ENCODE measurements around the gene TERT.

The TERT gene

GRCh38 chr5:1322955-1323802 is 28.3 kb upstream of the TERT start:
- no peak overlapping the region for H3K4me3 ChIP-seq (ENCODE audit: insufficient read depth, low read length, poor library complexity, severe bottlenecking)
- H2AFZ ChIP-seq (ENCODE audit: low read depth, low read length, severe bottlenecking) = no peak overlapping the region
- H4K20me1 ChIP-seq (ENCODE audit: low read depth, low read length) = no peaks in the 10 kb centered on the region
- H3K9me2 ChIP-seq (replicated peaks; ENCODE audit: insufficient read depth, low read length) = no peaks in the 10 kb centered on the region
- no peak overlapping the region for H3K4me2 ChIP-seq (ENCODE audit: low read depth, low read length, poor library complexity, severe bottlenecking)
- H3K79me2 ChIP-seq (ENCODE audit: insufficient read depth, low read length) = peaks cover 1% of the 10 kb centered on the region
- no peaks in the 10 kb centered on the region for H3K27me3 ChIP-seq (ENCODE audit: low read length)
- H3F3A ChIP-seq (ENCODE audit: insufficient read depth) = peaks cover 3% of the 10 kb centered on the region
- H3K27ac ChIP-seq (ENCODE audit: low read depth, low read length) = no peak overlapping the region
- H3K36me3 ChIP-seq (ENCODE audit: low read length) = peaks cover 16% of the 10 kb centered on the region; the same call in 1 of the 2 replicates
- no peak overlapping the region for H3K9ac ChIP-seq (ENCODE audit: low read length)
- no peaks in the 10 kb centered on the region for H3K9me3 ChIP-seq (ENCODE audit: insufficient read depth, low read length)
- TF ChIP-seq EZH2phosphoT487 (conservative IDR thresholded peaks at IDR 0.05; ENCODE audit: low read length) = no peak
- TF ChIP-seq, protein P1, sequence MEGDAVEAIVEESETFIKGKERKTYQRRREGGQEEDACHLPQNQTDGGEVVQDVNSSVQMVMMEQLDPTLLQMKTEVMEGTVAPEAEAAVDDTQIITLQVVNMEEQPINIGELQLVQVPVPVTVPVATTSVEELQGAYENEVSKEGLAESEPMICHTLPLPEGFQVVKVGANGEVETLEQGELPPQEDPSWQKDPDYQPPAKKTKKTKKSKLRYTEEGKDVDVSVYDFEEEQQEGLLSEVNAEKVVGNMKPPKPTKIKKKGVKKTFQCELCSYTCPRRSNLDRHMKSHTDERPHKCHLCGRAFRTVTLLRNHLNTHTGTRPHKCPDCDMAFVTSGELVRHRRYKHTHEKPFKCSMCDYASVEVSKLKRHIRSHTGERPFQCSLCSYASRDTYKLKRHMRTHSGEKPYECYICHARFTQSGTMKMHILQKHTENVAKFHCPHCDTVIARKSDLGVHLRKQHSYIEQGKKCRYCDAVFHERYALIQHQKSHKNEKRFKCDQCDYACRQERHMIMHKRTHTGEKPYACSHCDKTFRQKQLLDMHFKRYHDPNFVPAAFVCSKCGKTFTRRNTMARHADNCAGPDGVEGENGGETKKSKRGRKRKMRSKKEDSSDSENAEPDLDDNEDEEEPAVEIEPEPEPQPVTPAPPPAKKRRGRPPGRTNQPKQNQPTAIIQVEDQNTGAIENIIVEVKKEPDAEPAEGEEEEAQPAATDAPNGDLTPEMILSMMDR (IDR thresholded peaks at IDR 0.05; ENCODE audit: insufficient read depth, low read length, poor library complexity, severe bottlenecking) = no peak

DNA sequence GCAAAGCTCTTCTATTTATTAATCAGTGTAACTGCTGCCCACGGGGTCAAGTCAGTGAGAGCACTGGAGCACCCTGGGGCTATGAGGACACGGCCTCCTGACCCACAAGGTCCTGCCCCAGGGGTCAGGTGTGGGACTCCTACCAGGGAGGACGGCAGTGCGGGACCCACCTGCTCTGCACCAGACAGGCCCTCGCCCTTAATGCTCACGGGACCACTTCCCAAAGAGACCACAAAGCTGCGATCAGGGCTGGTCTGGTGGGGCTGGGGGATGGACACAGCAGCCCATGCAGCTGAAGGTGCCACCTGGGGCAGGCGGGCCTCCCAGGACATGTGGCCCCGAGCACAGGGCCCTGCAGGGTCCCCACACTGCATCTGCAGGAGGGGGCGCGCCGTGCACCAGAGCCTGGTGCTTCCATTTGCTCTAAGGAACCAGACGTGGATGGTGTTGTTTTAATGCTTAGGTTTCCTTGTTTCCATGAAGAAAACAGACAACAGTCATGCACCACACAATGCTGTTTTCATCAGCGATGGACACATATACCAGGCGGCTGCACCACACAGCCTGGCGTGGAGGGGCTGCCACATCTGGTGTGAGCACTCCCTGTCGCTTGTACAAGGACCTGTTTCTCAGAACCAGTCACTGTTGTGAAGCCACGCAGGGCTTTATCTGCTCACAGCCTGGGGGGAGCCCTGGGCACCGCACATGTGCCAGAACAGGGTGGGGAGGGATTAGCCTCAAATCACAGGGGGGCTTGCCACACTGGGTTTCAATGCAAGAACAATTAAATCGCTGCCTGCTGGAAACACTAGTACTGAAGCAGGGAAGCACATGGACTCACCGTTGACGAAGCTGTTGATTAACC is 27.4 kb upstream of the TERT start:
- no peaks in the 10 kb centered on the region for H4K20me1 ChIP-seq (ENCODE audit: low read depth, low read length)

GRCh38 chr5:1321576-1321975 is 26.7 kb upstream of the TERT start:
- no peaks in the 10 kb centered on the region for H3K9me2 ChIP-seq (replicated peaks; ENCODE audit: insufficient read depth, low read length)
- H4K20me1 ChIP-seq (ENCODE audit: low read depth, low read length) = no peaks in the 10 kb centered on the region
- H2AFZ ChIP-seq (ENCODE audit: low read depth, low read length, severe bottlenecking) = no peak overlapping the region
- H3K27ac ChIP-seq (ENCODE audit: low read depth, low read length) = no peak overlapping the region
- H3K79me2 ChIP-seq (ENCODE audit: insufficient read depth, low read length) = no peaks in the 10 kb centered on the region; the same call in 1 of the 2 replicates
- no peak overlapping the region for H3K4me3 ChIP-seq (ENCODE audit: insufficient read depth, low read length, poor library complexity, severe bottlenecking)
- H3F3A ChIP-seq (ENCODE audit: insufficient read depth) = peaks cover 19% of the 10 kb centered on the region
- H3K27me3 ChIP-seq (ENCODE audit: low read length) = no peaks in the 10 kb centered on the region
- no peak overlapping the region for H3K9ac ChIP-seq (ENCODE audit: low read length)
- H3K4me2 ChIP-seq (ENCODE audit: low read depth, low read length, poor library complexity, severe bottlenecking) = no peak overlapping the region
- no peak for TF ChIP-seq EZH2phosphoT487 (conservative IDR thresholded peaks at IDR 0.05; ENCODE audit: low read length)
- TF ChIP-seq, protein P1 (IDR thresholded peaks at IDR 0.05; ENCODE audit: insufficient read depth, low read length, poor library complexity, severe bottlenecking) = no peak
- no peaks in the 10 kb centered on the region for H3K9me3 ChIP-seq (ENCODE audit: insufficient read depth, low read length)
- H3K36me3 ChIP-seq (ENCODE audit: low read length) = peaks cover 21% of the 10 kb centered on the region; the same call in 1 of the 2 replicates

More for the DNA sequence above, 27.4 kb upstream of the TERT start:
- Histone ChIP-seq H3F3A (ENCODE audit: insufficient read depth) (peaks cover 12% of the 10 kb centered on the region), H3K79me2 (ENCODE audit: insufficient read depth, low read length) (no peaks in the 10 kb centered on the region; the same call in 1 of the 2 replicates), H3K27ac (ENCODE audit: low read depth, low read length) (no peak overlapping the region), H3K36me3 (ENCODE audit: low read length) (peaks cover 21% of the 10 kb centered on the region; the same call in 1 of the 2 replicates), H3K4me3 (ENCODE audit: insufficient read depth, low read length, poor library complexity, severe bottlenecking) (no peak overlapping the region), H3K9me2 (replicated peaks; ENCODE audit: insufficient read depth, low read length) (no peaks in the 10 kb centered on the region), H3K9ac (ENCODE audit: low read length) (no peak overlapping the region), H3K4me2 (ENCODE audit: low read depth, low read length, poor library complexity, severe bottlenecking) (no peak overlapping the region), H3K9me3 (ENCODE audit: insufficient read depth, low read length) (no peaks in the 10 kb centered on the region), H3K27me3 (ENCODE audit: low read length) (no peaks in the 10 kb centered on the region), H2AFZ (ENCODE audit: low read depth, low read length, severe bottlenecking) (no peak overlapping the region)
- TF ChIP-seq, protein P1 (IDR thresholded peaks at IDR 0.05; ENCODE audit: insufficient read depth, low read length, poor library complexity, severe bottlenecking) = no peak
